Measurements from ENCODE around the gene FLVCR2.

Gene FLVCR2

DNA sequence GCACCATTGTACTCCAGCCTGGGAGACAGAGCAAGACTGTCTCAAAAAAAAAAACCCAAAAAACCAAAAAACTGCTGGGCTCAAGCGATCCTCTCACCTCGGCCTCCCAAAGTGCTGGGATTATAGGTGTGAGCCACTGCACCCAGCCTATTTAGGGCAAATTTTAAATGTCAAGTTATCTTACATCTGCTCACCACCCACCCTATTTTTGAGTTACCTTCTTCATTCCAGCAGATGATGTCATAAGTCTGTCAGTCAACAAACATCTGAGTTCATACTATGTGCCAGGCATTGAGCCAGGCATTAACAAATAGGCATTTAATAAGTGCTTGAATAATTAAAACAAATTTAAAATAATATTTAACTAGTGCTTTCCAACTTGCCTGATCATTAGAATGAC lies 34.6 kb upstream of the FLVCR2 start:
- H4K91ac ChIP-seq (ENCODE audit: low read length) = no peak overlapping the region
- H3K18ac ChIP-seq (ENCODE audit: low read depth in 1 of 2, low read length in 2 of 2) = no peak overlapping the region
- no peaks in the 10 kb centered on the region for H3K4me1 ChIP-seq (ENCODE audit: control insufficient read depth, insufficient read depth, low read depth, low read length)
- no peak for DNase-seq
- peaks cover 0 to 7% of the 10 kb centered on the region in 2 experiments for H3K27me3 ChIP-seq (ENCODE audit: control insufficient read depth in 1 of 2, insufficient read depth in 1 of 2, low read length in 2 of 2)
- H2AFZ ChIP-seq (ENCODE audit: low read depth, low read length) = no peak overlapping the region
- H3K4ac ChIP-seq (ENCODE audit: low read depth in 1 of 2, low read length in 2 of 2) = no peak overlapping the region
- H2AK5ac ChIP-seq (ENCODE audit: low read length, severe bottlenecking) = no peak overlapping the region
- H2BK15ac ChIP-seq (ENCODE audit: low read depth, poor library complexity, severe bottlenecking) = no peak overlapping the region
- H2BK12ac ChIP-seq (ENCODE audit: low read length in 2 of 2) = no peak overlapping the region
- H3K36me3 ChIP-seq (ENCODE audit: control insufficient read depth in 1 of 2, insufficient read depth in 2 of 2, low read depth in 1 of 2, low read length in 2 of 2) = no peaks in the 10 kb centered on the region
- H3K9me3 ChIP-seq (ENCODE audit: control insufficient read depth, low read length) = no peaks in the 10 kb centered on the region
- H3K9ac ChIP-seq (ENCODE audit: low read length) = no peak overlapping the region
- H2BK5ac ChIP-seq (ENCODE audit: low read depth, low read length, poor library complexity, severe bottlenecking) = no peak overlapping the region
- H3K4me3 ChIP-seq (ENCODE audit: insufficient read depth in 1 of 2, low read depth in 1 of 2, low read length in 2 of 2) = no peak overlapping the region
- H2BK120ac ChIP-seq (ENCODE audit: low read depth, low read length) = no peak overlapping the region
- H3K79me1 ChIP-seq (replicated peaks; ENCODE audit: low read length, poor library complexity, severe bottlenecking) = no peaks in the 10 kb centered on the region
- no peak overlapping the region for H3K14ac ChIP-seq (ENCODE audit: low read length in 2 of 2)
- no peak overlapping the region for H4K8ac ChIP-seq (ENCODE audit: low read length)
- no peak overlapping the region for H3K23ac ChIP-seq (ENCODE audit: low read length in 2 of 2)
- WGBS = 94% methylated on average over 2 of the region's 2 CpGs
- H3K4me2 ChIP-seq (ENCODE audit: low read length, poor library complexity, severe bottlenecking) = no peak overlapping the region
- H3K27ac ChIP-seq (ENCODE audit: low read length, poor library complexity, severe bottlenecking) = no peak overlapping the region

- H2AK5ac ChIP-seq (ENCODE audit: low read length, severe bottlenecking) = no peak overlapping the region
- 96% methylated on average over 13 of the region's 13 CpGs for WGBS
Observed at GRCh38 chr14:75545907-75546306, 32.5 kb upstream of the FLVCR2 start.

DNA sequence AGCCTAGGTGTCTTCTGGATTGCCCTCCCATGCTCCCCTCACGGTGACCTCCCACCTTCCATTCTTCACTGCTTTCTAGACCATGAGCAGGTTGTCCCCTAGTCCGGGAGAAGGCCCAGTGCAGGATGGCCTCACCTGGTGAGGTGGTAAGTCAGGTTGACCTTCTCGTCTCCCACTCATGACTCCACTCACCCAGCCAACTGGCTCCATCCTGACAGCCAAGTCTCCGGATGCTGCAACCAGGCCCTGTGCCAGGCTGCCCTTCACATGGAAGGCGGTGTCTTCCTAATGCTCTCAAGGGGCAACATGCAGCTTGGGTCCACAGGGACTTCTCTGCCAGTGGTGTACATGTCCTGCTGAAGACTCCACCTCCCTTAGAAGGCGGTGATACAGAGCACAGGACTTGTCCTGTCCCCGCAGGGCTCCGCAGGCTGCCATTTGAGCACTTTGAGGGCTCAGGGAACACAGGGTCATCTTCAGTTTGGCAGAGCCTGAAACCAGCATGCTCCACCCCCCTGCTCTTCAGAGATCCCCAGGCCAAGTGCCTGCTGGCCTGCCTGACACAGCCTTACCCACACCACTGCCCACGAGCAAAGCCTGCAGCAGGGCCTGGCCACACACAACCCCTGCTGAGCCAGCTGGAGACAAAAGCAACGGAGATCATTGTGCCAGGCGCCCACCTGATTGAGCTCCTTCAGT lies 30.7 kb upstream of the FLVCR2 start:
- H3K27me3 ChIP-seq (ENCODE audit: control insufficient read depth in 1 of 2, insufficient read depth in 1 of 2, low read length in 2 of 2) = peaks cover 0 to 24% of the 10 kb centered on the region in 2 experiments
- no peak for DNase-seq
- no peak overlapping the region for H3K27ac ChIP-seq (ENCODE audit: low read length, poor library complexity, severe bottlenecking)
- no peaks in the 10 kb centered on the region for H3K79me1 ChIP-seq (replicated peaks; ENCODE audit: low read length, poor library complexity, severe bottlenecking)
- H2BK120ac ChIP-seq (ENCODE audit: low read depth, low read length) = no peak overlapping the region
- H2AK5ac ChIP-seq (ENCODE audit: low read length, severe bottlenecking) = no peak overlapping the region
- H3K36me3 ChIP-seq (ENCODE audit: control insufficient read depth in 1 of 2, insufficient read depth in 2 of 2, low read depth in 1 of 2, low read length in 2 of 2) = no peaks in the 10 kb centered on the region
- 95% methylated on average over 11 of the region's 11 CpGs for WGBS
- H2BK5ac ChIP-seq (ENCODE audit: low read depth, low read length, poor library complexity, severe bottlenecking) = no peak overlapping the region
- no peak overlapping the region for H3K23ac ChIP-seq (ENCODE audit: low read length in 2 of 2)
- H3K4me3 ChIP-seq (ENCODE audit: insufficient read depth in 1 of 2, low read depth in 1 of 2, low read length in 2 of 2) = no peak overlapping the region
- H2AFZ ChIP-seq (ENCODE audit: low read depth, low read length) = no peak overlapping the region
- no peak overlapping the region for H3K18ac ChIP-seq (ENCODE audit: low read depth in 1 of 2, low read length in 2 of 2)
- H3K9me3 ChIP-seq (ENCODE audit: control insufficient read depth, low read length) = no peaks in the 10 kb centered on the region
- no peak overlapping the region for H2BK15ac ChIP-seq (ENCODE audit: low read depth, poor library complexity, severe bottlenecking)
- H4K8ac ChIP-seq (ENCODE audit: low read length) = no peak overlapping the region
- no peak overlapping the region for H3K4ac ChIP-seq (ENCODE audit: low read depth in 1 of 2, low read length in 2 of 2)
- H2BK12ac ChIP-seq (ENCODE audit: low read length in 2 of 2) = no peak overlapping the region
- H3K9ac ChIP-seq (ENCODE audit: low read length) = no peak overlapping the region
- H4K91ac ChIP-seq (ENCODE audit: low read length) = no peak overlapping the region
- H3K4me2 ChIP-seq (ENCODE audit: low read length, poor library complexity, severe bottlenecking) = no peak overlapping the region
- H3K14ac ChIP-seq (ENCODE audit: low read length in 2 of 2) = no peak overlapping the region
- no peaks in the 10 kb centered on the region for H3K4me1 ChIP-seq (ENCODE audit: control insufficient read depth, insufficient read depth, low read depth, low read length)

More at GRCh38 chr14:75545907-75546306, 32.5 kb upstream of the FLVCR2 start:
- H2BK5ac ChIP-seq (ENCODE audit: low read depth, low read length, poor library complexity, severe bottlenecking) = no peak overlapping the region
- H3K18ac ChIP-seq (ENCODE audit: low read depth in 1 of 2, low read length in 2 of 2) = no peak overlapping the region
- H3K4me3 ChIP-seq (ENCODE audit: insufficient read depth in 1 of 2, low read depth in 1 of 2, low read length in 2 of 2) = no peak overlapping the region
- H3K79me1 ChIP-seq (replicated peaks; ENCODE audit: low read length, poor library complexity, severe bottlenecking) = no peaks in the 10 kb centered on the region
- no peak overlapping the region for H2BK12ac ChIP-seq (ENCODE audit: low read length in 2 of 2)
- H3K9me3 ChIP-seq (ENCODE audit: control insufficient read depth, low read length) = no peaks in the 10 kb centered on the region
- no peak overlapping the region for H2AFZ ChIP-seq (ENCODE audit: low read depth, low read length)
- H3K4me1 ChIP-seq (ENCODE audit: control insufficient read depth, insufficient read depth, low read depth, low read length) = no peaks in the 10 kb centered on the region
- no peak overlapping the region for H3K14ac ChIP-seq (ENCODE audit: low read length in 2 of 2)
- H3K4me2 ChIP-seq (ENCODE audit: low read length, poor library complexity, severe bottlenecking) = no peak overlapping the region
- no peak overlapping the region for H3K9ac ChIP-seq (ENCODE audit: low read length)
- H4K8ac ChIP-seq (ENCODE audit: low read length) = no peak overlapping the region
- DNase-seq = no peak
- H3K27ac ChIP-seq (ENCODE audit: low read length, poor library complexity, severe bottlenecking) = no peak overlapping the region
- H3K36me3 ChIP-seq (ENCODE audit: control insufficient read depth in 1 of 2, insufficient read depth in 2 of 2, low read depth in 1 of 2, low read length in 2 of 2) = no peaks in the 10 kb centered on the region
- H2BK120ac ChIP-seq (ENCODE audit: low read depth, low read length) = no peak overlapping the region
- H3K4ac ChIP-seq (ENCODE audit: low read depth in 1 of 2, low read length in 2 of 2) = no peak overlapping the region
- no peak overlapping the region for H2BK15ac ChIP-seq (ENCODE audit: low read depth, poor library complexity, severe bottlenecking)
- no peak overlapping the region for H3K23ac ChIP-seq (ENCODE audit: low read length in 2 of 2)
- peaks cover 0 to 12% of the 10 kb centered on the region in 2 experiments for H3K27me3 ChIP-seq (ENCODE audit: control insufficient read depth in 1 of 2, insufficient read depth in 1 of 2, low read length in 2 of 2)
- H4K91ac ChIP-seq (ENCODE audit: low read length) = no peak overlapping the region

GRCh38 chr14:75548544-75548943 lies 29.9 kb upstream of the FLVCR2 start:
- no peak overlapping the region for H2BK12ac ChIP-seq (ENCODE audit: low read length in 2 of 2)
- H3K79me1 ChIP-seq (replicated peaks; ENCODE audit: low read length, poor library complexity, severe bottlenecking) = no peaks in the 10 kb centered on the region
- H3K4ac ChIP-seq (ENCODE audit: low read depth in 1 of 2, low read length in 2 of 2) = no peak overlapping the region
- H3K23ac ChIP-seq (ENCODE audit: low read length in 2 of 2) = no peak overlapping the region
- H2AK5ac ChIP-seq (ENCODE audit: low read length, severe bottlenecking) = no peak overlapping the region
- no peak overlapping the region for H3K18ac ChIP-seq (ENCODE audit: low read depth in 1 of 2, low read length in 2 of 2)
- H3K9ac ChIP-seq (ENCODE audit: low read length) = no peak overlapping the region
- H3K4me2 ChIP-seq (ENCODE audit: low read length, poor library complexity, severe bottlenecking) = no peak overlapping the region
- WGBS = 65% methylated on average over 4 of the region's 7 CpGs
- H3K36me3 ChIP-seq (ENCODE audit: control insufficient read depth in 1 of 2, insufficient read depth in 2 of 2, low read depth in 1 of 2, low read length in 2 of 2) = no peaks in the 10 kb centered on the region
- H3K14ac ChIP-seq (ENCODE audit: low read length in 2 of 2) = no peak overlapping the region
- H2BK5ac ChIP-seq (ENCODE audit: low read depth, low read length, poor library complexity, severe bottlenecking) = no peak overlapping the region
- H3K27ac ChIP-seq (ENCODE audit: low read length, poor library complexity, severe bottlenecking) = no peak overlapping the region
- H3K4me3 ChIP-seq (ENCODE audit: insufficient read depth in 1 of 2, low read depth in 1 of 2, low read length in 2 of 2) = no peak overlapping the region
- no peaks in the 10 kb centered on the region for H3K9me3 ChIP-seq (ENCODE audit: control insufficient read depth, low read length)
- H4K8ac ChIP-seq (ENCODE audit: low read length) = no peak overlapping the region
- DNase-seq = no peak
- H3K27me3 ChIP-seq (ENCODE audit: control insufficient read depth in 1 of 2, insufficient read depth in 1 of 2, low read length in 2 of 2) = peaks cover 0 to 23% of the 10 kb centered on the region in 2 experiments
- no peak overlapping the region for H2BK15ac ChIP-seq (ENCODE audit: low read depth, poor library complexity, severe bottlenecking)
- no peak overlapping the region for H2BK120ac ChIP-seq (ENCODE audit: low read depth, low read length)
- H2AFZ ChIP-seq (ENCODE audit: low read depth, low read length) = no peak overlapping the region
- no peak overlapping the region for H4K91ac ChIP-seq (ENCODE audit: low read length)
- H3K4me1 ChIP-seq (ENCODE audit: control insufficient read depth, insufficient read depth, low read depth, low read length) = no peaks in the 10 kb centered on the region
